Measurements from ENCODE around the gene RNU5D-1. TPM values are rescaled to one million over a fixed set of nuclear protein-coding genes. Genes with fewer than 3 reads are reported as not detected.

Gene RNU5D-1
- total and polyA plus RNA-seq, 2 of the 13 experiments (the other 11 are each of a cell fraction or from before 2014, with no cell fraction given), result 165 TPM; not detected in 1

DNA sequence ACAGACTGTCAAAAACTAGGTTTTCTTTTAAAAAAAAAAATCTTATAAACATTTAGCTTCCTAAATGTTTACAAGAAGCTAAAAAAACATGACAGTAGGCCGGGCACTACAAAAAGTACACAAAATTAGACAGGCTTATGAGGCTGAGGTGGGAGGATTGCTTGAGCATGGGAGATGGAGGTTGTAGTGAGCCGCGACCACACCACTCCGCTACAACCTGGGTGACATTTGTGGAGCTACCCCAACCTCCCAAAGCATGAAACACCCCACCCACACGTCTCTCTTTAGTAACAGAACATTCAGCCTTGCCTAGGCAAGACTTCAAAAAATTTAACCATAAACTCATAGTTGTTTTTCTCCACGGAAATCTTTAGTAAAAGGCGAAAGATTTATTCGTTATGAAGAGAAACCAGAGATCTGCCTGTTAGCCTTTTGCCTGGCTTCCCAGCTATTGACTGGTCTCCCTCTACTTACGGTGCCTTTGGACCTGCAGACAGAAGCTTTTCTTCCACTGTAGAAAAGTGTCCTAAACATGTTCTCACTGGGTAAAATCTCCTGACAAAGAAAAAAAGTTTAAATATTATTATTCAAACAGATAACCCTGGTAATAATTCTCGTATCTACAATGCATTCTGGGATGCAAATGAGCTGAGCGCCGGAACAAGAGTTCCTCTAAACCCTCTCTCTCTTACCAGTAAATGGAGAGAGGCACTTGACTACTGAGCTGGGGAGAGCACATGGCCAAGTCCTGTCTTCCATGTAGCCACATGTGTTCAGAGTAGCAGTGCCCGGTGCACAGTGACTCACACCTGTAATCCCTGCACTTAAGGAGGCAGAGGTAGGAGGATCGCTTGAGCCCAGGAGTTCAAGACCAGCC, 9.2 kb downstream of the RNU5D-1 start (continued):
- TF ChIP-seq, protein P1, sequence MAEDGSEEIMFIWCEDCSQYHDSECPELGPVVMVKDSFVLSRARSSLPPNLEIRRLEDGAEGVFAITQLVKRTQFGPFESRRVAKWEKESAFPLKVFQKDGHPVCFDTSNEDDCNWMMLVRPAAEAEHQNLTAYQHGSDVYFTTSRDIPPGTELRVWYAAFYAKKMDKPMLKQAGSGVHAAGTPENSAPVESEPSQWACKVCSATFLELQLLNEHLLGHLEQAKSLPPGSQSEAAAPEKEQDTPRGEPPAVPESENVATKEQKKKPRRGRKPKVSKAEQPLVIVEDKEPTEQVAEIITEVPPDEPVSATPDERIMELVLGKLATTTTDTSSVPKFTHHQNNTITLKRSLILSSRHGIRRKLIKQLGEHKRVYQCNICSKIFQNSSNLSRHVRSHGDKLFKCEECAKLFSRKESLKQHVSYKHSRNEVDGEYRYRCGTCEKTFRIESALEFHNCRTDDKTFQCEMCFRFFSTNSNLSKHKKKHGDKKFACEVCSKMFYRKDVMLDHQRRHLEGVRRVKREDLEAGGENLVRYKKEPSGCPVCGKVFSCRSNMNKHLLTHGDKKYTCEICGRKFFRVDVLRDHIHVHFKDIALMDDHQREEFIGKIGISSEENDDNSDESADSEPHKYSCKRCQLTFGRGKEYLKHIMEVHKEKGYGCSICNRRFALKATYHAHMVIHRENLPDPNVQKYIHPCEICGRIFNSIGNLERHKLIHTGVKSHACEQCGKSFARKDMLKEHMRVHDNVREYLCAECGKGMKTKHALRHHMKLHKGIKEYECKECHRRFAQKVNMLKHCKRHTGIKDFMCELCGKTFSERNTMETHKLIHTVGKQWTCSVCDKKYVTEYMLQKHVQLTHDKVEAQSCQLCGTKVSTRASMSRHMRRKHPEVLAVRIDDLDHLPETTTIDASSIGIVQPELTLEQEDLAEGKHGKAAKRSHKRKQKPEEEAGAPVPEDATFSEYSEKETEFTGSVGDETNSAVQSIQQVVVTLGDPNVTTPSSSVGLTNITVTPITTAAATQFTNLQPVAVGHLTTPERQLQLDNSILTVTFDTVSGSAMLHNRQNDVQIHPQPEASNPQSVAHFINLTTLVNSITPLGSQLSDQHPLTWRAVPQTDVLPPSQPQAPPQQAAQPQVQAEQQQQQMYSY (CRISPR knock-in tag; IDR thresholded peaks at IDR 0.05), result peak; percentile 13; the same call in 1 of the 2 replicates
- TF ChIP-seq CREM (IDR thresholded peaks at IDR 0.05) (peak; percentile 82), CREM (CRISPR knock-in tag; IDR thresholded peaks at IDR 0.05) (no peak), BORCS8-MEF2B (CRISPR knock-in tag; IDR thresholded peaks at IDR 0.05) (peak; percentile 55; the same call in 1 of the 2 replicates), ZNF713 (CRISPR knock-in tag; IDR thresholded peaks at IDR 0.05) (no peak), ZNF335 (CRISPR knock-in tag; IDR thresholded peaks at IDR 0.05) (0 out of 2 replicates have a peak, but pooled peaks have one; percentile 30), NAIF1 (CRISPR knock-in tag; IDR thresholded peaks at IDR 0.05; ENCODE audit: borderline replicate concordance) (peak; percentile 81), ZSCAN25 (CRISPR knock-in tag; IDR thresholded peaks at IDR 0.05) (no peak), MAZ (IDR thresholded peaks at IDR 0.05; ENCODE audit: borderline replicate concordance, low read depth, low read length) (0 out of 2 replicates have a peak, but pooled peaks have one; percentile 15), MAZ (CRISPR knock-in tag; IDR thresholded peaks at IDR 0.05; ENCODE audit: low read depth) (peak; percentile 24; the same call in 1 of the 2 replicates), ATF7-NPFF (CRISPR knock-in tag; IDR thresholded peaks at IDR 0.05; ENCODE audit: low read depth) (peak; percentile 69; the same call in 1 of the 2 replicates), ZNF598 (CRISPR knock-in tag; IDR thresholded peaks at IDR 0.05; ENCODE audit: borderline replicate concordance) (no peak), PHF21A (CRISPR knock-in tag; IDR thresholded peaks at IDR 0.05) (peak; percentile 61), ZNF709 (CRISPR knock-in tag; IDR thresholded peaks at IDR 0.05) (no peak; the same call in 1 of the 2 replicates), TARDBP (CRISPR knock-in tag; IDR thresholded peaks at IDR 0.05) (no peak), RCOR2 (CRISPR knock-in tag; IDR thresholded peaks at IDR 0.05) (0 out of 2 replicates have a peak, but pooled peaks have one; percentile 21), MIER3 (CRISPR knock-in tag; IDR thresholded peaks at IDR 0.05; ENCODE audit: borderline replicate concordance) (peak; percentile 64; the same call in 1 of the 2 replicates)
- TF ChIP-seq, protein P2, sequence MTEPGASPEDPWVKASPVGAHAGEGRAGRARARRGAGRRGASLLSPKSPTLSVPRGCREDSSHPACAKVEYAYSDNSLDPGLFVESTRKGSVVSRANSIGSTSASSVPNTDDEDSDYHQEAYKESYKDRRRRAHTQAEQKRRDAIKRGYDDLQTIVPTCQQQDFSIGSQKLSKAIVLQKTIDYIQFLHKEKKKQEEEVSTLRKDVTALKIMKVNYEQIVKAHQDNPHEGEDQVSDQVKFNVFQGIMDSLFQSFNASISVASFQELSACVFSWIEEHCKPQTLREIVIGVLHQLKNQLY (CRISPR knock-in tag; IDR thresholded peaks at IDR 0.05), result peak; percentile 65
- TF ChIP-seq, protein P3, sequence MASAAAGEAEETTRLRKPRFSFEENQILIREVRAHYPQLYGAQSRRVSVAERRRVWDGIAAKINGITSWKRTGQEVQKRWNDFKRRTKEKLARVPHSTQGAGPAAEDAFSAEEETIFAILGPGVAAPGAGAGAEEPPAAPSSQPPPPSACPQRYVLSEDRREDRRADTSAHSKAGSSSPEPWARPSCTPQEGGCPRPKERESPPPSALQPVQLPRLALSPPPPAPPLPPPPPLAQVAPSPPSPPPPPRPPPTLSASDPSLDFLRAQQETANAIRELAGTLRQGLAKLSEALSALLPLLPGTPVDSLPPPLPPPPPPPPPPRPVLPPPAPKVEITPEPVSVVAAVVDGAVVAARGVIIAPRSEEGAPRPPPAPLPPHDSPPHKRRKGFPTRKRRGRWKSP (CRISPR knock-in tag; IDR thresholded peaks at IDR 0.05), result peak; percentile 66; the same call in 1 of the 2 replicates

All from HepG2 (cell line).